GM19455 (cell line): ENCODE measurements around the gene SLC38A10.

Experiments used
- ATAC-seq: cut with Tn5 transposase; IDR thresholded peaks from one replicate; pipeline ENCODE4 v1.9.1; 2021; ENCODE audit not compliant: unreplicated experiment

The SLC38A10 gene

DNA sequence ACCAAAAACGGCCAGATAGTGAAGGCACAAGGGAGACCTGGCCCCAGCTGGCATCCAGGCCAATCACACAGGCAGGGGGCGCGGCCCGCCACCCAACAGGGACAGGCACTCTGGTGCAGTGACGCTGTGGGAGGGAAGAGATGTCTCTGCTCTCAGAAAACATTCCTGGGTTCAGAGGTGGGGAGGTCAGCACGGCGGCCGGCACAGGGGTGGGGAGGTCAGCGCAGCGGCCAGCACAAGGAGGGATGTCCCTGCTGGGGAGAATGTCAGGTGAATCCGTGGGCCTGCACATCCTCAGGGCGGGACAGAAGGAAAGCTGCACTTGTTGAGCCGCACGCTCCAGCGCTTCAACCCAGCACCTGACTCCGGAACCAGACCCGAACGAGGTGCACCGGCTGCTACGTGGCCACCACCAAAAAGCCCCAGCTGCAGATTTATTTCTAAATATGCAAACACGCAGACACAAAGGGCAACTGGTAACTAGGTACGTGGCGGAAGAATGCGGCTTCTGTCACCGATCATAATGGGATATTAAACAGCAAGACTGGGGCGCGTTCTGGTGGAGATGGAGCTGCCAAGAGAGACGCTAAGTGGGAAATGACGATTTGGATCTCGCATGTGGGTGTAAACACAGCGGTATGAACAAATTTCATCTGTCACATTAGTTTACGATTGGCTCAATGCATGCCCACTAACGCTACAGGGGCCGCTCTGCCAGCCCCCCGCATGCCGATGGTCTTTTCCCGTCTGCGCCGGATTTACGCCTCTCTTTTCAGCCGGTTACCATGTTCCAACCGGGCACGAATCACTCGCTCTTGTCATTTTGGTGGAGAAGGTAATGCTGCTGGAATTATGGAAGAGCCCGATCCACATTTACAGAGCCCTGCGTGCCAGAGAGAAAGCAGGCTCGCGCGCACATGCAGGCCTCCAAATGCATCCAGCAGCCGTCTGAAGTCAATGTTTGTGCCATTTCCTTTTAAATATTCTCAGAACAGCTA is 15.5 kb downstream of the SLC38A10 start:
- ATAC-seq: no peak

DNA sequence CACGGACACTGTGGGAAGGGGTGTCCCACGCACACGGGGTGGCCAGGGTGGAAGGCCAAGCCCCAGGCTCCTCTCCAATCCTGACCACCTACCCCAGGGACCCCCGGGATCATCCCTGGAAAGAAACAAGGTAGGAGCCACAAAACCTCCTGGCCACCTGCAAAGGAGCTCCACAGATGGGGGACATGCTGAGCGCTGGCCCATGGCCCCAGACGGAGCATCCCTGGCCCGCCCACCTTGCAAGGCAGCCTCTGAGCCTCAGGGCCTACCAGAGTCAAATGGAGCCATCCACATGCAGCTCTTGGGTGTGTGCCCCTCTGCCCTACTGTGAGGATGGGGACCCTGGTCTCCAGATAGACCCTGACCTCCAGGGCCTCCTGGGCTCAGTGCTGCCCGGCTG is 16.3 kb downstream of the SLC38A10 start:
- no peak for ATAC-seq

DNA sequence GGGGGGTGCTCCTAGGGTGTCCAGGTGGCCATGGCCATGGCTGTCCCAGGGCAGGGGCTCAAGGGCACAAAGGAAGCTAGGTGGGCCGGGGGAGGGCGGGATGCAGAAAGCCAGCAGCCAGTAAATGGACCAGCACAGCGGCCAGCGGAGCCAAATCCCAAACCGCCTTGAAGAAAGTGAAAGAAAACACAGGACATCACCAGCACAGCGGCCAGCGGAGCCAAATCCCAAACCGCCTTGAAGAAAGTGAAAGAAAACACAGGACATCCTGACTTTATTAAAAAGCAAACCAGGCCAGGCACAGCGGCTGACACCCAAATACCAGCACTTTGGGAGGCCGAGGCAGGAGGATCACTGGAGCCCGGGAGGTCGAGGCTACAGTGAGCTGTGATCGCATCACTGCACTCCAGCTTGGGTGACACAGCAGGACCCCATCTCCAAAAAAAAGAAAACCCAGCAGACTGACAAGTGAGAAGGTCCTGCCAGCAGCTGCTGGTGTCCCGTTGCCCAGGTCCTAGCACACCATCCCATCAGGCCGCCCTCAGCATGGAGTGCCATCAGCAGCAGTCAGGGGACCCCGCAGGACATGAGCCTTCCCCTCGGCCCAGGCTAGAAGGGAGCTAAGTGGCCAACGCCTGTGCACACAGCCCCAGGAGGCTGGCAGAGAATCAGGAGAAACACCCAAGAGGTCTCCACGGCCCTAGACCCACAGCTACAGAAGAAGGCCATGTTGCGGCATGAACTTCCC is 17.0 kb downstream of the SLC38A10 start:
- no peak for ATAC-seq

DNA sequence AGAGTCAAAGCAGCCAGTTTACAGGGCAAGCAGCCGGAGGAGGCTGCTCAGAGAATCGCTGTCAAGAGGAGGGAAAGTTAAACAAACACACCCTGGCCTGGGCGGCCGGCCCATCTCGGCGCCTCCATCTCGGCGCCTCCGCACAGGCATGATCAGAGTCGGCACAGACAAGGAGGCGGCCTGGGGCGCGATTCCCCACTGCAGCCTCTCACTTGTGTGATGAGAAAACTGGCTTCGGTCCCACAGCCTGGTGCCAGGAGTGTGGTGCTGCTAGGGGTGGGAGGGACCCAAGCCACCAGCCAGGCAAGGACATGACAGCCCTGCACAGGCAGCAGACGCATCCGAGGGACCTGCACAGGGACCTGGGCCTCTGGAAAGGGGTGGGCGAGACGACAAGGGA is 17.7 kb downstream of the SLC38A10 start:
- ATAC-seq: no peak

DNA sequence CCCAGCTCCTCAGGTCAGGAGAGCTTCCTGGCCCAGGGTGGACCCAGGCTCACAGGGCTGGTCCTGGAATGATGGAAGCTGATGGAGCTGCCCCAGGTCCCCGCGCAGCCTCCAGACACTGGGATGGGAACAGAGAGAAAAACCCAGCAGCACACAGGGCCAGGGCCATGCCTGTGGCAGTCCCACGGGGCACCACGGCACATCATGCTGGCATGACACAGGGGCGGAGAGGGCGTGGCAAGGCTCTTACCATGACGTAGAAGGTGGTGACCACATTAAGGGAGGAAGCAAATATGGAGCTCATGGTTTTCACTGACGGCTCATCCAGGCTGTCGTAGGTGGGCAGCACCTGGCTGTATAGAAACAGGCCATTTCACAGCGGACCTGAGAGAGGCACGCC is 18.3 kb downstream of the SLC38A10 start:
- no peak for ATAC-seq

DNA sequence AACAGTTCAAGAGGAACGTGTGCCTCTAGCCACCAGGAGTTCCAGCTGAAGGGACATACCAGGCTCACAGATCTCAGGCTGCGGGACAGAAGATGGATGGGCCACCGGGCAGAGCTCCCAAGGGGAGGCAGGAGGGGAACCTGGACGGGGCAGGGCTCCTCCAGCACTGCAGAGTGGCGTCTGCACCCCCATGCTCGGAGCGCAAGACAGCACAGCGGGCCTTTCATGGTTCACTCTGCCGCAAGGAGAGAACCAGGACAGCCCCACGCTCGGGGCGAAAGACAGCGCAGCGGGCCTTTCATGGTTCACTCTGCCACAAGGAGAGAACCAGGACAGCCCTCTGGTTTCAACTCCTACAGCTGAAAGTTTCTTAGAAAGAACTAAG is 20.6 kb downstream of the SLC38A10 start:
- ATAC-seq: no peak

DNA sequence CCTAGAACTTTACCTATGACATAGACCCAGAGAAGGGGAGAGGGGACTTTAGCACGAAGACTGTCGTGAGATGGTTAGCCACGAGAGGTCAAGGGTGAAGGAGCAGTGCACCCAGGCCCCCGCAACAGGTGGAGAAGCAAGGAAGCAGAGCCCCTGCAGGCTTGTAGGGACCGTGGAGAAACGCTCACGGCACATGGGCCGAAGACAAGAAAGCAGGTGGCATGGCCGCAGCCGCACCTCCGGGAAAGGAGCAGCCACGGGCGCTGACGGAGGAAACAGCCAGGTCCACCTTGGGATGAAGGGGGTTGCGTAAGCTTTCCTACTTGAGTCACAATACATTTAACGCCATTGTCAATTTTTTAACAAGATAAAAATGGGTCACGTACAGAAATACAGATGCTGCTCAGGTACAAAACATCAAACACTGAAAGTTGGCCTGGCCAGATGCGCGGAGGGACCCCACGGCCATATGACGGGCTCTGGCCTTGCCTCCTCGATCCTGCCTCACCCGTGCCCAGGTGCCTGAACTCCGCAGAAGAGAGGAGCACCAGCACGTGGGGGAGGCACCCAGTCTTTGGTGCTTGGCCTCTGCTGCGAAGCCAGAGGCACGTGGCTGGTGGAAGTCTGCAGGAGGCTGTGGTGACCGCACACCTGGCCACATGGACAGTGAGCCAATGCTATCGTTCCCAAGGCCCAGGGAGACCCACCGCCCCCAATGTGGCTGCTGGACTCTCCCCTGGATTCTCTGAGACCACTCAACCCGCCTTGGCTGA is 21.2 kb downstream of the SLC38A10 start:
- no peak for ATAC-seq

DNA sequence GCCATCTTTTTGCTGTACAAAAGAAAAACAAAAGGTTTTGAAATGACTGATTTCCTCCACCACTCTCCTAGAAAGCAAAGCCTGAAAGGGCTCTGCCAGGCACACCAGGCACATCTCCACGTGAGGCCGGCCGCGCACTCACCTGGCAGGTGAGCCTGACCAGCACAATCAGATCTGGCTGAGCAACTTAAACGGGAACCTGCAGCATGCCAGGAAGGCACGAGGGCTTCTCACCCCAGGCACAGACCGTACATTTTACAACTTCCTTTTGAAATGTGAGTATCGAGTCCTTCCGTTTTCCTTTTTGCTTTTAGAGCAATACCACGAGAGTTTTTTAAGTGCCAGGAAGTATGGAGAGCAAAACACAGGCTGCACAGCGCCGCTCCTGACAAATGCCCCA is 22.5 kb downstream of the SLC38A10 start:
- no peak for ATAC-seq

DNA sequence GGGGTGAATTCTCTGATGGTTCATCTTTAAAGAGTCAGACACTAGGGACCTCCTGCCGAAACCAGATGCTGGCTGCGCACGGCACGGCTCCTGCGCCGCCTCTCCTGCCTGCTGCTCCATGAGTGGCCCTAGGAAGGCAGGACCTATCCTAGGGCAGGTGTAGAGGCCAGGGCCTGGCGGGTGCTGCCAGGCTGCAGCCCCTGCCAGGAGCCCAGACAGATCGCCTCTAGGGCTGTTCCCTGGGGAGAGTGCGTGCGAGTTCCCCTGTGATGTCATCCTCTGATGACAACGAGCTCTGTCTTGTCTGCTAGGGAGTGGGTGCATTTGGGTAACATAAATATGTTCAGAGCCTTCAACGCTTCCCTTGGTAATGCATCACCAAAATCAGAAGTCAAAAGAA is 23.9 kb downstream of the SLC38A10 start:
- no peak for ATAC-seq

DNA sequence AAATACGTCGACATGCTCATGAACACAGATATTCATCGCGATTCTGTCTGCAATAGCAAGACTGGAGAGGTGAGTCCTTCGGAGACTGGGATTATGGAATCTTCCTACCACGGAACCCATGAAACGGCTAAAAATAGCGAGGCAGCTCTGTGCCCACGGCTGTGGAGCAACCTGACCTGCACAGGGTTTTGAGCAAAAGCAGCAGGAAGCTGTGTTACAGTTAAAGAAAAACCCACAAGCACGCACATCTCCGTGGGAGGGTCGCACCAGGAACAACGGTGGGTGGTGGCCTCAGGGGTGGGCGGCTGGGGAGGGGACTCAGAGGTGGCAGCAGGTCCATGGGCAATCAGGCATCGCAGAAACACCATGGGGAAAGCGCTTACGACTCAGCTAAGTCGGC is 24.8 kb downstream of the SLC38A10 start:
- no peak for ATAC-seq

DNA sequence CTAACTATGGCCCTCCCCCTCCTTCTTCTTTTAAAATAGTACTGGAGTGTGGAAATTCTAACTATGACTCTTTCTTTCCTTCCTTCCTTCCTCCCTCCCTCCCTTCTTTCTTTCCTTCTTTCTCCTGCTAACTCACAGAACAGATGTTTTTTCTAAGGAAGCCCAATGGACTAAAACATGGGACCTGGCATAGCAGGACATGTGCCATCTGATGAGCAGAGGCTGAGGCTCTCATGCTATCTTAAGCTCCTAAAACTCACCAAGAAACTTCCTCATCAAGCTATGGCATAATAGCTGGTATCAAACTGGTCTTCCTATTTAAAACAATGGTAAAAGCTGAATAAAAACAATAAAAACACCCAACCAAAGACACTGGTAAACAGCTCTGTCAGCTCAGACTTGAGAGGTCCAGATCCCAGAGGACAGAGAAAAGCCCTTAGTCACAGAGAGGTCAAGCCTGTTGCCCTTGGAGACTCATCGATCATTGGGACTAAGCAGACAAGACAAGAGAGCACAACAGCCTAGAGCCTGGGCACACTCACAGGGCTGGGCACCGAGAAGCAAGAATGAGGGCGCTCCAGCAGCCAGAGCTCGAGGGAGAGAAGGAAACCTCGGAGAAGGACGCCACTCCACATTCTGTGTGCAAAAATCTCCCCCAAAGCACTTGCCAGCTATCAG is 27.6 kb downstream of the SLC38A10 start:
- no peak for ATAC-seq

DNA sequence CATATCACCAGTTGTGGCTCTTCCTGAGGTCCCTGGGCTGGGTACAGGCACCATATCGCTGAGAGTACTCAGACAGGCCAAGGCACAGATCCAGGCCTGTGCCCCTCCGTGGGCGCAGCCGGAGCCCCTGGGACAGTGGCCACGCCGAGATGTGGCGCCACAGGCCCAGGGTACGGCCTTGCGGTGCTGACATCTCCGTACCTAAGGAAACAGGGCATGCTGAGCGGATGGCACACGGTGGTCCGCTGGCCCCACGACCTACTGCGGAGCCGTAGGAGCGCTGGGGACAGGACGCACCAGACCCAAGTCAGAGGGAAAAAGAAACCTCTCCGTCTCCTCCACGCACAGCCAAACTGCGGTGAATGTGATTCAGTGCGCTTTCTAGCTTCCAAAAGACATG is 29.5 kb downstream of the SLC38A10 start:
- ATAC-seq: no peak

DNA sequence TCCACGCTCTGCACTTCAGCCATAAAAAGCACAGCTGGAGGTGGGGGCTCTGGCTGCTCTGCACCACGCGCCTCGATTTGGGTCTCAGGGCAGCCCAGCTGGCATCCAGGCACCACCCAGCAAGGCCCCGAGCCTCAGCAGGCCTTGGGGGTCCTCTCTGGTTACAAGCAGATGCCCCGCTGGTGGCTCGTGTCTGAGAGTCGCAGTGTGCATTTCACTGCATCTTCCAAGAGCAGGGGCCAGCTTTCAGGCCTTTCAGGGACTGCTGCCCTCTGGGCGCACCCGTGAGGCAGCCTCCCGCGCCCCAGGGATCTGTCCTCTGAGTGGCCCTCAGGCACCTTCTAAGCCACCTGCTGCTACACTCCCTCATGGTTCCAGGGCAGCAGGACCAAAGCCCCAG is 30.5 kb downstream of the SLC38A10 start:
- ATAC-seq: no peak

DNA sequence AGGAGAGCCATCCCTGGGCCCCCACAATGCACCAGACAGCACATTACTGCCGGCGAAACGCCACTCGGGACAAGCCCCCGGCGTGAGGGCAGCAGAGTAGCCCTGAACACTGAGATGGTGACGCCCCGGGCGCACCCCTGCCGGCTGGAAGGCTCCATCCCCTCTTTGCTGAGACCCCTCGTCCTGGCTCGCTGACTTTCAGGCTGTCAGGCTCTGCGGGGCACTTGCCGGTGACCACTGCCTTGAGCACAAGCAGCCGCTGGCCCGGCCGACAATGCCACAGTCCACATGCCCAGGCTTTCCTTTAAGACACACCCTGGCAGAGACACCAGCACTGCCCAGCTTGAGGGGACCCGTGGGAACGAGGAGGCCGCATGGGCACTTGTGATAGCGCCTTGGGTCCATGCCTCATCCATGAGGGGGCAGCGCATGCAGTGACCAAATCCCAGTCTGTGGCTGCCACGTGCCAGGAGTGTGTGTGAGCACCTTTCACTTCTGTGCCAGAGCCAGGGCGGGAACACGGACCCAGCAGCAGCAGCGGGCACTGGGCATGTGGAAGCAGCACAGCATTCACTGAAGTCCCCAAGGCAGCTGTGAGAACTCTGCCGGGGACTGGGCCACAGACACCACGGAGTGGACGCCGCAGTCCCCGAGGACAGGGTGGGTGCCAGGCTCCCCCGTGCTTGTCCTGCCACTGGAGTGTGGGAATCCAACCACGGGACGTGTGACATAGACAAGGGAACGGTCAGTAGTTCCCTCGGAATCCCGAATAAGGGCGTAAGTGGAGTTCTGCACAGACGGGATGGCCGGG is 31.5 kb downstream of the SLC38A10 start:
- no peak for ATAC-seq

DNA sequence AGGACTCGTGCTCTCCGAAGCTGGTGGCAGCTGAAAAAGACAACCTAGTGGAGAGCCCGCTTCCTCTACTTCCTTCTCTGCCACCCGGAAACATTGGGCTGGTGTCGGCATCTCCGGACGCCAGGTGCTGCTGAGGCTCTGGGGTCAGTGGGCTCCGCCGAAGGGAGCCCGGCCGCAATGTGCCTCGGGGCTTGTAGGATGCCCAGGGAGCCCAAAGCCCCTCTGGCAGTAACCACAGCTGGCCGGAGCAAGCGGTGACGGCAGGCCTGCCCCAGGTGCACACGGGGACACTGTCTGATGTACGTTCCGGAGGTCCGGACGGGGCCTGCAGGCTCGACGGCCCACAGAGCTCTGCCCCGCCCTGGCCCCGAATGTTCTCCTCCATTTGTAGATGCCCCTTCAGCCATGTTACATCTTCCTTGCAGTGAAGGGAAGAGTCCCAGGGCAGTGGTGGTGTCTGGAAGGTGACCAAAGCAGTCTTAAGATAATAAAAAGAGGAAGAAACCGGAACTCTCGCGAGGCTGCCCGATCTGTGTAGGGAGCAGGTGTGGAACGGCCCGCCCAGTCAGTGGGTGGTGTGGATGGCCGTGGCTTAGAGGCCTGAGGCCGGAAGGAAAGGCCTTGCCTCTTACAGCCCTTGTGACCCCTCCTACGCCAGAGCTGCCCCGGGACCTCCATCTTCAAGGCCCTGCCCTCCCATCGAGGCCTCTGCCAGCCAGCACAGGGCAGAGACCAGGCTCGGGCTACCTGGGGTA is 33.3 kb downstream of the SLC38A10 start:
- no peak for ATAC-seq

DNA sequence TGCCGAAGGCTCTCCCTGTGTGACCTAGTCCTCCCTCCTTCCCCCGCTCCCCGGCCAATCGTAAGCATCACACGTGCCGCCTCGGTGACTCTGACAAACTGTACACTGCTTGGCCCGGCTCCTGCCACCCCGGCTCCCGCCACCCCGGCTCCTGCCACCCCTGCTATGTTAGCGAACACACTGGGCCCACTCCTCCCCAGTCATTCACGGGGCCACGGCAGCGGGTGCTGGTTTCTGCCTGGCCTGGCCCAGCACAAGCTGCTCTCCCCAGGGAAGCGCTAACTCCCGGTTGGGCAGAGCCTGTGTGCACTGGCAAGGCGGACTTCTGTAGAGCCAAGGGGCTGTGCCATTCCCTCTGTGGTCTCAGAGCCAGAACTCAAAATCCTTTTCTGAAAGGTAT is 34.0 kb downstream of the SLC38A10 start:
- no peak for ATAC-seq

DNA sequence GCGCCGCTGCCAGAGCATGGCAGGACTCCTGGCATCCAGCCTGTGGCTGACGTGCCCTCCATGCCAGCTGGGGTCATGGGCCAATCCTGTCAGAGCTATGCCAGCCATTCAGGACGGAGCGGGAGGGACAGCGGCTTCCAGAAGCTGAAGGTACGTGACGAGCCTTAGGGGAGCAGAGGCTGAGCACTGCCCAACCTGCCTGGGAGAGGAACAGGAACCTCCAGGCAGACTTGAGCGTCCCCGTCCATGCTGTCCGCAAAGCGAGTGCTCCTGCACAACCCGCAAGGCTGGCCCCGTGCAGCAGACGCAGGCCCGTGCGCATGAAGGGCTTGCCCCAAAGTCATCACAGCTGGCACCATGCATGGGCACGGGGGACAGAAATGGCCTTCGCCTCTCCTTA is 34.5 kb downstream of the SLC38A10 start:
- ATAC-seq: no peak

DNA sequence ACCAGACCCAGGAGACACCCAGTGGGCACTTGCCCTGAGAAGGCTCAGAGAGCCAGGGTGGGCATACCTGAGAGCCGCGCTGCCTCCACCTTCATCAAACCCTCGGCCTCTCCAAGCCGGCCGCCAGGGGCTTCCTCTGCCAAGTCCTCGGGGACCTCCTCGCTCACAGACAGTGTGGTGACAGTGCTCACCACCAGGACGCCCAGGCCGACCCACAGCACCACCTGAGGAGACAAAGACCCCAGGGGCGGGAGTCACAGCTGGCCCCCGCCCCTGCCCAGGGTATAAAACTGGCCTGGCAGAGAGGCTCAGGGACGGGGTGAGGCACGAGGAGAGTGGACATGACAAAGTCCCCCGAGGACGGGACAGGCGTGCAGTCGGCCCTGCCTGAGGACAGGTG is 34.9 kb downstream of the SLC38A10 start:
- no peak for ATAC-seq

DNA sequence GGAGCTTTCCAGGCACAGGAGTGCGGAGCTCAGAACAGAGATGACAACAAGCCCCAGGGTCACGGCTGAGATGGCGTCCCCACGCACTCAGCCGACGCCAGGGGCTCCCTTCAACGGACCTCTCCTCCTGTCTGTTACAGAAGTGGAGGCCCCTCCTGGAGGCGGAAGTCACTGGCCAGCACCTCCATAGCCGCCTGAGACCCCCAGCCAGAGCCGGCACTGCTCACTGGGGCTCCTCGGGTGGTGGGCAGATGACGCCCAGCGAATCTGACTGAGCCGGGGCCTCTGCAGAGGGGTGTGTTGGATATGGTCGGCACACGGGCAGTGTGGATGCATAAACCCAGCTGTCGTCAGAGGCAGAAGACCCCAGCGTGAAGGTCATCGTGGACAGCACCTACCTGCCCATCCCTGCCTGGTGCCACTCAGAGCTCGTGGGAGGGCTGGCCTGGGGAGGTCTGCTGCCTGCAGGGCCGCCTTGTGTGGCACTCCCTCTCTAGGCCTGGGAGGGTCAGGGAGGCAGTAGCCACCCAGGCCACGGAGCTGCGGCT is 36.0 kb downstream of the SLC38A10 start:
- ATAC-seq: no peak
